Type B pancreatic cell (in vitro differentiated cells): ENCODE results near the gene ZNF860. TPM values are rescaled to one million over a fixed set of nuclear protein-coding genes. Genes with fewer than 3 reads are reported as not detected.

Source experiments
- DNase-seq: peaks from one replicate; pipeline ENCODE4 v3.0.0; 2021; ENCODE audit warnings: mixed read lengths; ENCODE audit not compliant: unreplicated experiment; ENCODE audit errors: extremely low spot score
- H3K27ac Mint-ChIP-seq: 2 replicates; pipeline ENCODE4 v1.8.0; 2021; ENCODE audit warnings: mild to moderate bottlenecking, mixed read lengths
- H3K27me3 Mint-ChIP-seq: 2 replicates; pipeline ENCODE4 v1.8.0; 2021; ENCODE audit warnings: mixed read lengths
- H3K36me3 Mint-ChIP-seq: 2 replicates; pipeline ENCODE4 v1.8.0; 2021; ENCODE audit warnings: mixed read lengths
- H3K4me1 Mint-ChIP-seq: one replicate; pipeline ENCODE4 v1.8.0; 2021; ENCODE audit warnings: mixed read lengths; ENCODE audit not compliant: unreplicated experiment
- H3K4me3 Mint-ChIP-seq: 2 replicates; pipeline ENCODE4 v1.8.0; 2021; ENCODE audit warnings: mild to moderate bottlenecking, mixed read lengths
- H3K9me3 Mint-ChIP-seq: 2 replicates; pipeline ENCODE4 v1.8.0; 2021; ENCODE audit warnings: mixed read lengths
- total RNA-seq: library from RNA; stranded (reverse); gene quantifications from 2 replicates; pipeline ENCODE4 v1.2.1, GENCODE V29; 2021; ENCODE audit warnings: low replicate concordance
- TF ChIP-seq, protein P1 (sequence below): fragments of 200-600 bp; sonication (generic); conservative IDR thresholded peaks from 2 replicates; pipeline ENCODE4 v1.5.0; 2021; ENCODE audit warnings: antibody characterized with exemption, mild to moderate bottlenecking

The ZNF860 gene
- total RNA-seq, 1 donor from 2014 or later = 2.8 TPM

- Mint-ChIP-seq H3K36me3 (no peaks in the 10 kb centered on the region), H3K27ac (no peak overlapping the region), H3K9me3 (no peaks in the 10 kb centered on the region), H3K27me3 (no peaks in the 10 kb centered on the region), H3K4me3 (no peak overlapping the region), H3K4me1 (peaks cover 14% of the 10 kb centered on the region)
- TF ChIP-seq, protein P1, sequence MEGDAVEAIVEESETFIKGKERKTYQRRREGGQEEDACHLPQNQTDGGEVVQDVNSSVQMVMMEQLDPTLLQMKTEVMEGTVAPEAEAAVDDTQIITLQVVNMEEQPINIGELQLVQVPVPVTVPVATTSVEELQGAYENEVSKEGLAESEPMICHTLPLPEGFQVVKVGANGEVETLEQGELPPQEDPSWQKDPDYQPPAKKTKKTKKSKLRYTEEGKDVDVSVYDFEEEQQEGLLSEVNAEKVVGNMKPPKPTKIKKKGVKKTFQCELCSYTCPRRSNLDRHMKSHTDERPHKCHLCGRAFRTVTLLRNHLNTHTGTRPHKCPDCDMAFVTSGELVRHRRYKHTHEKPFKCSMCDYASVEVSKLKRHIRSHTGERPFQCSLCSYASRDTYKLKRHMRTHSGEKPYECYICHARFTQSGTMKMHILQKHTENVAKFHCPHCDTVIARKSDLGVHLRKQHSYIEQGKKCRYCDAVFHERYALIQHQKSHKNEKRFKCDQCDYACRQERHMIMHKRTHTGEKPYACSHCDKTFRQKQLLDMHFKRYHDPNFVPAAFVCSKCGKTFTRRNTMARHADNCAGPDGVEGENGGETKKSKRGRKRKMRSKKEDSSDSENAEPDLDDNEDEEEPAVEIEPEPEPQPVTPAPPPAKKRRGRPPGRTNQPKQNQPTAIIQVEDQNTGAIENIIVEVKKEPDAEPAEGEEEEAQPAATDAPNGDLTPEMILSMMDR = no peak
- DNase-seq = no peak
Measured at GRCh38 chr3:31947162-31947561, 34.4 kb upstream of the ZNF860 start.

GRCh38 chr3:31947671-31948091, 33.9 kb upstream of the ZNF860 start:
- Mint-ChIP-seq H3K27me3 (no peaks in the 10 kb centered on the region), H3K4me3 (no peak overlapping the region), H3K4me1 (peaks cover 14% of the 10 kb centered on the region), H3K9me3 (no peaks in the 10 kb centered on the region), H3K27ac (no peak overlapping the region), H3K36me3 (no peaks in the 10 kb centered on the region)
- no peak for DNase-seq
- TF ChIP-seq, protein P1 = no peak

GRCh38 chr3:31948280-31948679, 33.3 kb upstream of the ZNF860 start:
- peaks cover 14% of the 10 kb centered on the region for H3K4me1 Mint-ChIP-seq
- H3K27me3 Mint-ChIP-seq = no peaks in the 10 kb centered on the region
- DNase-seq = no peak
- TF ChIP-seq, protein P1 = no peak
- H3K36me3 Mint-ChIP-seq = no peaks in the 10 kb centered on the region
- no peak overlapping the region for H3K4me3 Mint-ChIP-seq
- H3K9me3 Mint-ChIP-seq = no peaks in the 10 kb centered on the region
- H3K27ac Mint-ChIP-seq = no peak overlapping the region

- Mint-ChIP-seq H3K27ac (no peak overlapping the region), H3K4me1 (peaks cover 14% of the 10 kb centered on the region), H3K36me3 (no peaks in the 10 kb centered on the region), H3K27me3 (no peaks in the 10 kb centered on the region), H3K4me3 (no peak overlapping the region), H3K9me3 (peaks cover 5% of the 10 kb centered on the region)
- no peak for DNase-seq
- TF ChIP-seq, protein P1 = no peak
Measured at GRCh38 chr3:31952205-31952604, 29.3 kb upstream of the ZNF860 start.

- Mint-ChIP-seq H3K36me3 (no peaks in the 10 kb centered on the region), H3K27me3 (no peaks in the 10 kb centered on the region), H3K4me3 (no peak overlapping the region), H3K9me3 (peaks cover 5% of the 10 kb centered on the region), H3K4me1 (peaks cover 6% of the 10 kb centered on the region), H3K27ac (no peak overlapping the region)
- DNase-seq = no peak
- TF ChIP-seq, protein P1 = no peak
Measured at GRCh38 chr3:31953091-31953490, 28.5 kb upstream of the ZNF860 start.

DNA sequence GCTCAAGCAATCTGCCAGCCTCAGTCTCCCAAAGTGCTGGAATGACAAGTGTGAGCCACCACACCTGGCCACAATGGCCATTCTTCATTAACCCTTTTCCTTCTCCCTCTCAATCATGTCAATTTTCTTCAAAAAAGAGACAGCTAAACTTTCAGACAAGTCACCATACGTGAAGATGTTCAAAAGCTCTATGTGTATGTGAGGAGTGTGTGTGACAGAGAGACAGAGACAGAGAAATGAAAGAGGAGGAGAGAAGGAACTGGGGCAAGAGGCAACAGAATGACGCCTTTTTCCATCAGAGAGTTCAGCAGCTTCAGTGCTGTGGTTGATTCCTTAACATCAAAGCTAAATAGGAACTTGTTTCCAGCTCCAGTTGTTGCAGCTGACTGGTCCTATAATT, 27.9 kb upstream of the ZNF860 start:
- H3K4me3 Mint-ChIP-seq = no peak overlapping the region
- no peaks in the 10 kb centered on the region for H3K27me3 Mint-ChIP-seq
- TF ChIP-seq, protein P1 = no peak
- no peak overlapping the region for H3K27ac Mint-ChIP-seq
- H3K36me3 Mint-ChIP-seq = no peaks in the 10 kb centered on the region
- peaks cover 6% of the 10 kb centered on the region for H3K4me1 Mint-ChIP-seq
- H3K9me3 Mint-ChIP-seq = peaks cover 5% of the 10 kb centered on the region
- no peak for DNase-seq
